IgD-negative memory B cell (primary cell): ENCODE measurements around the gene LRRC74A. TPM values are rescaled to one million over a fixed set of nuclear protein-coding genes. Genes with fewer than 3 reads are reported as not detected.
"Not testable (repeated sequence)": the region's sequence is repeated elsewhere in the genome, so short reads cannot be mapped to it uniquely, and the experiment has no call there.

Source experiments
- H3K27ac Mint-ChIP-seq, 3 donors: one replicate each; pipeline ENCODE4 v1.8.0; 2020 to 2022; ENCODE audit warnings: mild to moderate bottlenecking in 3 of 3, mixed read lengths in 3 of 3, moderate library complexity in 1 of 3
- H3K27me3 Mint-ChIP-seq: one replicate; pipeline ENCODE4 v1.8.0; 2021; ENCODE audit warnings: mixed read lengths
- H3K36me3 Mint-ChIP-seq: one replicate; pipeline ENCODE4 v1.8.0; 2020; ENCODE audit warnings: mild to moderate bottlenecking, mixed read lengths
- H3K4me1 Mint-ChIP-seq, 3 donors: one replicate each; pipeline ENCODE4 v1.8.0; 2020 to 2022; ENCODE audit warnings: mixed read lengths in 3 of 3, mild to moderate bottlenecking in 1 of 3
- H3K4me3 Mint-ChIP-seq, 4 donors: one replicate each; pipeline ENCODE4 v1.8.0; 2020 to 2022; ENCODE audit warnings: mild to moderate bottlenecking in 4 of 4, mixed read lengths in 4 of 4, moderate library complexity in 3 of 4
- H3K9me3 Mint-ChIP-seq, 3 donors: one replicate each; pipeline ENCODE4 v1.8.0; 2020 to 2021; ENCODE audit warnings: mixed read lengths in 3 of 3, mild to moderate bottlenecking in 1 of 3
- polyA plus RNA-seq: library from polyadenylated mRNA; unstranded; fragments of 300-500 nt; fragmentation: Illumina TruSeq; gene quantifications from one replicate; pipeline ENCODE4 v1.2.3, GENCODE V29; 2021

The LRRC74A gene
- polyA plus RNA-seq, 1 donor from 2014 or later: not detected

DNA sequence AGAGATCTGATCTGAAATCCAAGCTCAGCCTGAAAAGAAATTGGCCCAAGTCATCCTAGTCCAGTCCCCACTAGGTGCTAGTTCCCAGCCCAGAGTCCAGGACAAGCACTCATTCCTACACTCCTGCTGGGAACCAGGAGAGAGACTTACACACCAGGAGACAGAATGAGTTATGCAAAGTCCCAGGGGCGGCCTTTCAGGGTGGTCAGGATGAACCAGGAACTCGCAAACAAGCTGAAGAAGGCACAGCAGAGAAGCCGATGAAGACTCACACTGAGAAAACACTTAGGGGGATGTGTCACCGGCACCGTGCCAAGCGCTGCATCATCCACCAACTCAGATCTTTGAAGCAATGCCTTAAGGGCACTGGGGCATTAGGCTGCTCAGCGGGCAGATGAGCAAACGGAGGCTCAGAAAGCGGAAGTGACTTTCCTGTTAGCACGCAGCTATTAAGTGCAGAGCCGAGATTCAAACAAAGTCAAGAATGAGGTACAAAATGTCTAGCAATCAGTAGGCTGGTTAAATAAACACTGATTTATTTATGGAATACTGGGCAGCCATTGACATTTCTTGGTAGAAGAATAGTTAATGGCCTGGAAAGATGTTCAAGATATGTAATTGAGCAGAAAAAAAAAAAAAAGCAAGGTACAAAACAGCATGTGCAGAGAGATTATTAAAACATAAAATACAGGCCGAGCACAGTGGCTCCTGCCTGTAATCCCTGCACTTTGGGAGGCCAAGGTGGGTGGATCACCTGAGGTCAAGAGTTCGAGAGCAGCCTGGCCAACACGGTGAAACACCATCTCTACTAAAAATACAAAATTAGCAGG lies 78.7 kb downstream of the LRRC74A start:
- H3K27me3 Mint-ChIP-seq: peaks cover 2% of the 10 kb centered on the region
- peak overlapping the region; percentile 41 to 88 (median 53) for H3K4me3 Mint-ChIP-seq
- peak overlapping the region; percentile 36 to 94 (median 65) for H3K27ac Mint-ChIP-seq
- H3K36me3 Mint-ChIP-seq: no peaks in the 10 kb centered on the region
- H3K9me3 Mint-ChIP-seq: peaks cover 0 to 3% (median 2%) of the 10 kb centered on the region in 3 donors
- H3K4me1 Mint-ChIP-seq: peaks cover 21 to 28% (median 26%) of the 10 kb centered on the region in 3 donors

DNA sequence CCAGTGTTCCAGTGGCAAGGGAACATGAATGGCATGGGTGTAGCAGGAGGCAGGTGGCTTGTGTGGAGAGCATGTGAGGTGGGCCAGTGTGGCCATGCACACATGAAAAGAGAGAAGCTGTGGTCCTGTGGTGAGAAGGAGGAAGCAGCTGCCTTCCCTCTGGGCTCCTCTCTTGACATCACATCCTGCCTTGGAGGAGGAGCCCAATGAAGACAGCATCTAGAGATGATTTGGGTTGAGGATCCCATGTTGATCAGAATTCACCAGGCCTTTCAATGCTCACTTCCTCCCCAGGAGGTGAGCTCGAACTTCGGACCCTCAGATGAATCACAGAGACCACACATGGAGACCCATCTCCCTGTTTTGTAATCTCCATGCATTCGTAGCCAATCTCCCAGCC lies 82.6 kb downstream of the LRRC74A start:
- H3K4me3 Mint-ChIP-seq: peak overlapping the region; percentile 21 to 84 (median 62)
- no peaks in the 10 kb centered on the region for H3K27me3 Mint-ChIP-seq

DNA sequence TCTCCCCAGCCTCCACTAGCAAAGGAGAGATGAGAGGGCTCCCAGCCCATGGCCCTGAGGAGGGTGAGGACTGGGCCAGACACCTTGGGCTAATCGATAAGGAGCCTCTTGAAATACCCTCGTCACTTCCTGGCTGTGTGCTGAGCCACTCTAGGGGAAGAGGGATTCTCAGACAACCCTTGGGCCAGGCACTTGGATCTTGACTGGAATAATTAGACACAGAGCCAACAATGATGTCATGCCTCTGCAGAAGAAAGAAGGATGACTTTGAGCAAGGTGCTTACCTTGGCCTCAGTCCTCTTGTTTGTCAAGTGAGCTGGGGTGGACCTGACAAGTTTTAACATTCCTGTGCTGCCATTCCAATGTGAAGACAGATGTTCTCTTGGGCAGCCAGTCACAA lies 83.1 kb downstream of the LRRC74A start:
- Mint-ChIP-seq H3K4me1 (peaks cover 18 to 27% (median 22%) of the 10 kb centered on the region in 3 donors), H3K27me3 (no peaks in the 10 kb centered on the region), H3K4me3 (peak overlapping the region in 2 of 4 donors; percentile 69 to 84)

More for the DNA sequence above, 82.6 kb downstream of the LRRC74A start:
- peak overlapping the region; percentile 83 to 99 (median 95) for H3K27ac Mint-ChIP-seq
- H3K9me3 Mint-ChIP-seq: peaks cover 0 to 3% (median 2%) of the 10 kb centered on the region in 3 donors
- H3K36me3 Mint-ChIP-seq: no peaks in the 10 kb centered on the region
- H3K4me1 Mint-ChIP-seq: peaks cover 20 to 31% (median 26%) of the 10 kb centered on the region in 3 donors

GRCh38 chr14:76910371-76910890 lies 84.2 kb downstream of the LRRC74A start:
- H3K27me3 Mint-ChIP-seq: no peaks in the 10 kb centered on the region
- no peak overlapping the region for H3K4me3 Mint-ChIP-seq
- peaks cover 11 to 15% (median 14%) of the 10 kb centered on the region in 3 donors for H3K4me1 Mint-ChIP-seq
- H3K27ac Mint-ChIP-seq: peak overlapping the region in 1 of 3 donors; percentile 57
- H3K9me3 Mint-ChIP-seq: peaks cover 0 to 3% (median 2%) of the 10 kb centered on the region in 3 donors
- no peaks in the 10 kb centered on the region for H3K36me3 Mint-ChIP-seq

More for the DNA sequence above, 83.1 kb downstream of the LRRC74A start:
- Mint-ChIP-seq H3K9me3 (peaks cover 0 to 3% (median 2%) of the 10 kb centered on the region in 3 donors), H3K36me3 (no peaks in the 10 kb centered on the region), H3K27ac (peak overlapping the region; percentile 83 to 99 (median 95))

DNA sequence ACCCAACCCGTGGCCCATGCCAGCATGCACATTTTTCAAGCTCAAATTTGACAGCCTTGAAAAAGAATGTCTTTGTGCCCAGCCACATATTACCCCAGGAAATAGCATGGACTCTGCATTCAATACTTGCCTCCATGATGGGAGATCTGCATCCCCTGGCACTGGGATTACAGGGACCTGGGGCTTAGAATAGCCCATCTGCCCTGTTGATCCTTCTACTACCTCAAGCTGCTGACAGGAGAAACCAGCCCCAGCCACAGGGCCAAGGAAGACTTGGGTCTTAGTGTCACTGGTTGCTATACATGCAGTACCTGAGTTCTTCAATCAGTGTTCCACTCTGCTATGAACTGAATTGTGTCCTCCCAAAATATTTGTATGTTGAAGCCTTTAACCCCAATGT lies 85.3 kb downstream of the LRRC74A start:
- H3K9me3 Mint-ChIP-seq: peaks cover 0 to 3% (median 2%) of the 10 kb centered on the region in 3 donors
- no peaks in the 10 kb centered on the region for H3K36me3 Mint-ChIP-seq

DNA sequence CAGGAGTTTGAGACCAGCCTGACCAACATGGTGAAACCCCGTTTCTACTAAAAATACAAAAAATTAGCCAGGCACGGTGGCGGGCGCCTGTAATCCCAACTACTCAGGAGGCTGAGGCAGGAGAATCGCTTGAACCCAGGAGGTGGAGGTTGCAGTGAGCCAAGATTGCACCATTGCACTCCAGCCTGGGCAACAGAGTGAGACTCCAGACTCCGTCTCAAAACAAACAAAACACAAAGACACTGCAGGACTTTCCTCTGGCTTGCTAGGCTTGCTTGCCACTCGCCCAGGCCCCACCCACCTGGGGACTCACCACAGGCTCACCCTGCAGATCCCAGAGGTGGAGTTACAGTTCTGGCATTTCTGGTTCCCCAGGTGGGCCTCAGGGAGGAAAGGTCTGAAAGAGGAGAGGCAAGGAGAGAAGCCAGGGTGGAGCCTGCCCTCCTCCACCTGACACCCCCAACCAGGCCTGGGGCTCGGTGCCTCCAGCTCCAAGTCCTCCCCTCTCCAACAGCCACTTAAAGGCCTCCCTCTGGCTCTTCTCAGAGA lies 88.4 kb downstream of the LRRC74A start:
- H3K4me1 Mint-ChIP-seq: peaks cover 4 to 12% (median 6%) of the 10 kb centered on the region in 3 donors
- H3K27me3 Mint-ChIP-seq, H3K9me3 Mint-ChIP-seq, H3K36me3 Mint-ChIP-seq, H3K4me3 Mint-ChIP-seq, H3K27ac Mint-ChIP-seq: not testable (repeated sequence)

More for the DNA sequence above, 85.3 kb downstream of the LRRC74A start:
- Mint-ChIP-seq H3K27ac (peak overlapping the region in 2 of 3 donors; percentile 71 to 79), H3K27me3 (no peaks in the 10 kb centered on the region), H3K4me1 (peaks cover 12 to 15% (median 15%) of the 10 kb centered on the region in 3 donors), H3K4me3 (no peak overlapping the region)

DNA sequence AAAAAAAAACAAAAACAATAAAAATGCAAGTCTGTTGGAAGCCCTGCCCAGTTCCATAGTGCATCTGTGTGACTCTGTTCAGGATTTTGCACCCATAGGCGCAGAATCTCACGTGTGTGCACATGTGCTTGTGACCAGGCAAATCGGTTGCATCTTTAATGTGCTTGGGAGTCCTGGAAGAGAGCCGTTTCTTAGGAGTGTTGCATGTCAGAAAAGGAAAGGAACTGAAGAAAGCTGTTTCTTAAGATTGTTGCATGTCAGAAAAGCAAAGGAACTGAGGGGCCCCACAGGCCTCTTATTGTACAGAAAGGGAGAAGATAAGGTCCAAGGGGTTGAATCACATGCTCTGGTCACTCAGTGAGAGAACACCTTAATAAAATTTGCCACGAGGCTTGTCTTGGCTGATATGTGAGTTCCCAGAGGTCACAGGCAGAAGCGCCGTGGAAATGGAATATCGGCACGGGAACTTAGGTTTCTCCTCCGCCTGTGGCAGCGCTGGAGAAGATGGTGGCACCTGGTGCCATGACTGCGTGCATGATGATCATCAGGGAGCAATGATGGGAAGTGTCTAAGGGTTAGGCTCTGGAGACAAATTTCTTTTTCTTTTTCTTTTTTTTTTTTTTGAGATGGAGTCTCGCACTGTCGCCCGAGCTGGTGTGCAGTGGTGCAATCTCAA lies 90.0 kb downstream of the LRRC74A start:
- H3K4me1 Mint-ChIP-seq: peaks cover 4 to 8% (median 7%) of the 10 kb centered on the region in 3 donors
- H3K9me3 Mint-ChIP-seq: no peaks in the 10 kb centered on the region
- H3K4me3 Mint-ChIP-seq: no peak overlapping the region
- peak overlapping the region in 1 of 3 donors; percentile 52 for H3K27ac Mint-ChIP-seq
- peaks cover 1% of the 10 kb centered on the region for H3K27me3 Mint-ChIP-seq
- no peaks in the 10 kb centered on the region for H3K36me3 Mint-ChIP-seq

DNA sequence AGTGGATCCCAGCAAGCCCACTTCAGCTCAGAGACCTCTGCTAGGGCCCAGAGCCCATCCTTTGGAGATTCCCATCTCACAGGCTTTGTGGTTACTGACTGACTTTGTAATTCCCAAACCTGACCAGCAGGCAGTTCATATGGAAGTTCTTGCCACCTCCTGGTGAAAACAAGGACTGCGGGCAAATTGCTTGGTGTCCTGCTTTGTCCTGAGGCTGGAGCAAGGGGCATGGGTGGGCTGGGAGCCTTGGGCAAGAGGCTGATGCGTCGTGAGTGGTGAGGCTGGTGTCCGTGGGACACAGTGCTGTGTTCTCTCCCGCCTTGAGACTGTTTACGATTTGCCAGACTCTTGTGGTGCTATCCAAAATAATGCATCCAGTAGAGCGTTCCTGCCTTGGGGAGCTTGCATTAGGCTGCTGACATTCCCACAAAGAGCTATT lies 91.0 kb downstream of the LRRC74A start:
- Mint-ChIP-seq H3K4me3 (peak overlapping the region in 1 of 4 donors; percentile 17), H3K4me1 (peaks cover 4 to 7% (median 7%) of the 10 kb centered on the region in 3 donors), H3K36me3 (no peaks in the 10 kb centered on the region), H3K27ac (peak overlapping the region in 1 of 3 donors; percentile 35), H3K9me3 (no peaks in the 10 kb centered on the region), H3K27me3 (peaks cover 9% of the 10 kb centered on the region)

- Mint-ChIP-seq H3K36me3 (no peaks in the 10 kb centered on the region), H3K27me3 (peaks cover 9% of the 10 kb centered on the region), H3K4me3 (no peak overlapping the region), H3K4me1 (peaks cover 4 to 7% (median 7%) of the 10 kb centered on the region in 3 donors), H3K9me3 (no peaks in the 10 kb centered on the region), H3K27ac (no peak overlapping the region)
Observed at GRCh38 chr14:76917745-76918255, 91.6 kb downstream of the LRRC74A start.

DNA sequence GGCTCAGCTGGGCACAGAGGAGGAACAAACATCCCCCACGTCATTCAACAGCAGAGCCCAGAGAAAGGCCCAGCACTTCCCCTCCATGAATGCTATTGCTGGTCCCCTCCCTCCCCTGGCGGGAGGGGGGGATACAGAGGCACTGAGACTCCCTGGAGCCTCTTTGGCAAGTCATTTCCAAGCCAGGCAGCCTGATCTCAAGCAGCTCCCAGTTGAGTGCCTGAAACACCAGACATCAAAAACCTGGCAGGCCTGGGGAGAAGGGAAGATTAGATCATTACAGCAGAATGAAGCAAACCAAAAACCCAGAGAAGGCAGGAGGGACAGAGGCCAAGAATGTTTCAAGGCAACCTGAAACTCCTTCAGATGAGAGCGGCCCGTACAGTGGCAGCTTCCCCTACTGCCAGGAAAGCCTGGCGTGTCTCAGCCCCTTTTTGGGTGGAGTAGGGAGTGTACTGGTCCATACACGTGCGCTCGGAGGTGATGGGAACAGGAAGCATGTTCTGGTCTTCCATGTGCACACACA lies 92.1 kb downstream of the LRRC74A start:
- Mint-ChIP-seq H3K36me3 (no peaks in the 10 kb centered on the region), H3K27ac (peak overlapping the region in 1 of 3 donors; percentile 79), H3K9me3 (no peaks in the 10 kb centered on the region), H3K4me1 (peaks cover 3 to 7% (median 4%) of the 10 kb centered on the region in 3 donors), H3K27me3 (peaks cover 11% of the 10 kb centered on the region), H3K4me3 (no peak overlapping the region)

DNA sequence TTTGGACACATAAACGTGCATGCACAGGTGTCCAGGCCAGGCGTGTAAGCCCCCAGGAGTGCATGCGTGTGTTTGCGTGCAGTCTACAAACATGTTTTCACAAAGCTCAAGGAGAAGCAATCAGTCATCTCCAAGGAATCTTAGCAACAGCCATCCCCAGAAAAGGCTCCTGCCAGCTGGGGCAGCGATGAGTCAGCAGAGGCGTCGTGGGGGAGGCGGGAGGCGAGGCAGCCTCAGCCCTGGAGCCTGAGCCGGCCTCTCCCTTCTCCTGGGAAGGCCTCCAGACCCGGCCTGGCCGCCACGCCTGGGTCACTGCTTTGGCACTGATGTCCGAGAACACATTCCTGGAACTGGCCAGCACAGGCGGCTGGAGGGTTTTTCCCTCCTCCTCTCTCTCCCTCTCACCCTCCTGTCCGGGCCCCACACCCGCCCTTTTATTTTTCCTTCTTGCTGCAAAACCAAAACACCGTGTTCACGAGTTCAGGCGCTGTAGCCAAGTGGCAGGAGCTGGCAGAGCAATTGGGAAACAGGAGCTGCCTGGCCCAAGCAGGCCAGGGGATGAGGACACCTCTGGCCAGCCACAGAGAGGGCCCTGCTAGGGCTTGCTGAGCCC lies 92.7 kb downstream of the LRRC74A start:
- Mint-ChIP-seq H3K27me3 (peaks cover 15% of the 10 kb centered on the region), H3K4me3 (no peak overlapping the region), H3K4me1 (peaks cover 0 to 7% (median 2%) of the 10 kb centered on the region in 3 donors), H3K9me3 (no peaks in the 10 kb centered on the region), H3K36me3 (no peaks in the 10 kb centered on the region), H3K27ac (peak overlapping the region in 1 of 3 donors; percentile 79)
